OCI-LY7 (cell line): ENCODE measurements around the gene NCOA3. TPM values are rescaled to one million over a fixed set of nuclear protein-coding genes. Genes with fewer than 3 reads are reported as not detected.

Experiments used
- BruUV-seq: library from RNA; stranded (reverse); fragments of 400-500 nt; replicated peaks from 2 replicates; lab custom pipeline; 2021; lab: Mats Ljungman, UMichigan
- CTCF ChIA-PET: fragments of 300-600 bp; sonication (Branson Sonifier 250); formaldehyde crosslinking; loops from one replicate; lab custom pipeline; 2022; ENCODE audit warnings: antibody characterized with exemption; ENCODE audit not compliant: unreplicated experiment; lab: Charles Lee
- POLR2A ChIA-PET: fragments of 300-600 bp; sonication (Branson Sonifier 250); formaldehyde crosslinking; loops from one replicate; lab custom pipeline; 2022; ENCODE audit warnings: antibody characterized with exemption; lab: Charles Lee
- DNase-seq: peaks from one replicate; pipeline ENCODE4 v3.0.0-alpha.2; 2015; ENCODE audit warnings: low spot score
- H2AFZ ChIP-seq: fragments of 200-600 bp; sonication (generic), shearing (Covaris generic); 2 replicates; pipeline ENCODE4 v1.6.1; 2014; ENCODE audit warnings: mild to moderate bottlenecking, antibody characterized with exemption, low read length, moderate library complexity
- H3K27ac ChIP-seq: fragments of 200-600 bp; sonication (generic); 2 replicates; pipeline ENCODE4 v1.5.1; 2014; ENCODE audit warnings: mixed run types, low read depth, mild to moderate bottlenecking, moderate library complexity, low read length, inconsistent platforms; ENCODE audit not compliant: poor library complexity, severe bottlenecking
- H3K36me3 ChIP-seq: fragments of 200-600 bp; sonication (generic); 2 replicates; pipeline ENCODE4 v1.6.1; 2014; ENCODE audit warnings: mild to moderate bottlenecking, antibody characterized with exemption, low read length, moderate library complexity, mixed read lengths; ENCODE audit not compliant: insufficient read depth
- H3K4me1 ChIP-seq: fragments of 200-600 bp; sonication (generic); 2 replicates; pipeline ENCODE4 v1.5.1; 2014; ENCODE audit warnings: mild to moderate bottlenecking, low read length; ENCODE audit not compliant: insufficient read depth, poor library complexity, severe bottlenecking
- H3K4me2 ChIP-seq: fragments of 200-600 bp; sonication (generic); 2 replicates; pipeline ENCODE4 v1.6.1; 2014; ENCODE audit warnings: mild to moderate bottlenecking, low read length
- H3K4me3 ChIP-seq: fragments of 200-600 bp; sonication (generic); 2 replicates; pipeline ENCODE4 v1.5.1; 2014; ENCODE audit warnings: mild to moderate bottlenecking, low read depth, low read length; ENCODE audit not compliant: poor library complexity, severe bottlenecking
- H3K79me2 ChIP-seq: fragments of 200-600 bp; sonication (generic); 2 replicates; pipeline ENCODE4 v1.6.1; 2016; ENCODE audit warnings: low read depth, mild to moderate bottlenecking, low read length, moderate library complexity, mixed read lengths; ENCODE audit not compliant: insufficient read depth
- H3K9me2 ChIP-seq: fragments of 200-600 bp; sonication (generic); 2 replicates; pipeline ENCODE4 v1.6.1; 2016; ENCODE audit warnings: mild to moderate bottlenecking, low read length, mixed read lengths; ENCODE audit not compliant: insufficient read depth
- H3K9me3 ChIP-seq: fragments of 200-600 bp; sonication (generic); 2 replicates; pipeline ENCODE4 v1.6.1; 2014; ENCODE audit warnings: mild to moderate bottlenecking, mixed run types, low read length, mixed read lengths
- H4K20me1 ChIP-seq: fragments of 200-600 bp; sonication (generic); 2 replicates; pipeline ENCODE4 v1.6.1; 2014; ENCODE audit warnings: mild to moderate bottlenecking, antibody characterized with exemption, low read length, moderate library complexity, mixed read lengths; ENCODE audit not compliant: insufficient read depth
- CTCF ChIP-seq: fragments of 200-600 bp; sonication (generic); conservative IDR thresholded peaks from 2 replicates; pipeline ENCODE4 v1.5.1; 2014; ENCODE audit warnings: mild to moderate bottlenecking, antibody characterized with exemption, low read length, moderate library complexity, mixed read lengths
- EZH2phosphoT487 ChIP-seq: fragments of 200-600 bp; sonication (generic); IDR thresholded peaks from 2 replicates; pipeline ENCODE4 v1.6.1; 2018; ENCODE audit warnings: low read depth, borderline replicate concordance, mild to moderate bottlenecking, mixed run types, antibody characterized with exemption, low read length, moderate library complexity, mixed read lengths
- intact Hi-C: fragments of 100-400 bp; cut with micrococcal nuclease; formaldehyde crosslinking; loops from one replicate; pipeline ENCODE4 v1.10.0; 2022; ENCODE audit not compliant: unreplicated experiment
- total RNA-seq, 2 experiments: library from RNA; depleted of rRNA in 1 of 2; stranded (reverse); fragments of >200 nt in 1 of 2; shearing (Covaris generic) in 1 of 2; gene quantifications; 2 replicates each; pipeline ENCODE4 v1.2.3, GENCODE V29; 2014 to 2022

The NCOA3 gene
- total RNA-seq, 2 experiments from 2014 or later: 50.5 to 75.6 TPM

DNA sequence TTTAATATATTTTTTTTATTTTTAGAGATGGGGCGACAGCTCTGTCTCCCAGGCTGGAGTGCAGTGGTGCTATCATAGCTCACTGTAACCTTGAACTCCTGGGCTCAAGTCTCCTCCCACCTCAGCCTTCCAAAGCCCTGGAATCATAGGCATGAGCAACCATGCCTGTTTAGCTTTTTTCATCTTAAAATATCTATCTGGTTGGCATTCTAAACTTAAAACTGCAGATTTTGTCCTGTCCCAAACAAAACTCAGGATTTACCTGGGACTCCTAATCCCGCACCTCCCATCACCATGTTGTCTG, 158.9 kb downstream of the NCOA3 start:
- no peaks in the 10 kb centered on the region for H4K20me1 ChIP-seq
- no peak for DNase-seq
- H3K4me3 ChIP-seq: no peak overlapping the region
- no peaks in the 10 kb centered on the region for H3K4me1 ChIP-seq
- no peak overlapping the region for H2AFZ ChIP-seq
- no peaks in the 10 kb centered on the region for H3K79me2 ChIP-seq
- ChIA-PET CTCF (no interaction called here), POLR2A (no interaction called here)
- H3K9me3 ChIP-seq: no peaks in the 10 kb centered on the region
- no peak overlapping the region for H3K4me2 ChIP-seq
- no peaks in the 10 kb centered on the region for H3K9me2 ChIP-seq
- BruUV-seq: no TSS peak
- TF ChIP-seq EZH2phosphoT487 (no peak), CTCF (no peak)
- intact Hi-C loops: loop anchor here (5.0 kb wide), 1 partner anchor 962 kb away; no protein-coding TSS in a partner anchor
- H3K27ac ChIP-seq: no peak overlapping the region
- H3K36me3 ChIP-seq: peaks cover 65% of the 10 kb centered on the region

- intact Hi-C loops: loop anchor here (5.0 kb wide), 1 partner anchor 961 kb away; no protein-coding TSS in a partner anchor
- Histone ChIP-seq H3K9me3 (no peaks in the 10 kb centered on the region), H3K9me2 (no peaks in the 10 kb centered on the region), H3K4me1 (no peaks in the 10 kb centered on the region), H3K36me3 (peaks cover 63% of the 10 kb centered on the region), H3K27ac (no peak overlapping the region), H2AFZ (no peak overlapping the region), H3K4me2 (no peak overlapping the region), H3K79me2 (no peaks in the 10 kb centered on the region), H4K20me1 (no peaks in the 10 kb centered on the region), H3K4me3 (no peak overlapping the region)
- BruUV-seq: no TSS peak
- CTCF ChIA-PET: interaction anchor here (1.0 kb wide), 1 partner anchor 486 kb away, joined by 3 read pairs; no protein-coding TSS in a partner anchor
- POLR2A ChIA-PET: no interaction called here
- no peak for DNase-seq
- TF ChIP-seq CTCF (no peak), EZH2phosphoT487 (no peak)
These were observed 159.5 kb downstream of the NCOA3 start for GRCh38 chr20:47660983-47661700.

GRCh38 chr20:47661714-47662113, 160.0 kb downstream of the NCOA3 start:
- Histone ChIP-seq H2AFZ (no peak overlapping the region), H3K4me1 (no peaks in the 10 kb centered on the region), H3K27ac (no peak overlapping the region), H3K9me2 (no peaks in the 10 kb centered on the region), H3K9me3 (no peaks in the 10 kb centered on the region), H3K79me2 (no peaks in the 10 kb centered on the region), H3K36me3 (peaks cover 58% of the 10 kb centered on the region), H4K20me1 (no peaks in the 10 kb centered on the region), H3K4me2 (no peak overlapping the region), H3K4me3 (no peak overlapping the region)
- CTCF ChIA-PET: interaction anchor here (1.0 kb wide), 2 partner anchors 16 to 487 kb away, joined by 3 read pairs; no protein-coding TSS in a partner anchor
- TF ChIP-seq CTCF: no peak
- no peak for TF ChIP-seq EZH2phosphoT487
- no peak for DNase-seq
- POLR2A ChIA-PET: no interaction called here
- intact Hi-C loops: loop anchor here (5.0 kb wide), 1 partner anchor 961 kb away; no protein-coding TSS in a partner anchor
- no TSS peak for BruUV-seq
